Glutamatergic neuron (in vitro differentiated cells): ENCODE data around the gene NUP210. TPM values are rescaled to one million over a fixed set of nuclear protein-coding genes. Genes with fewer than 3 reads are reported as not detected.

Source experiments
- DNase-seq: peaks from one replicate; pipeline ENCODE4 v3.0.0; 2022
- H3K27ac Mint-ChIP-seq: one replicate; pipeline ENCODE4 v1.8.0; 2020; ENCODE audit warnings: mild to moderate bottlenecking, mixed read lengths, inconsistent platforms; ENCODE audit not compliant: unreplicated experiment
- H3K27me3 Mint-ChIP-seq: one replicate; pipeline ENCODE4 v1.8.0; 2020; ENCODE audit warnings: mild to moderate bottlenecking, moderate library complexity, mixed read lengths, inconsistent platforms; ENCODE audit not compliant: unreplicated experiment
- H3K36me3 Mint-ChIP-seq: one replicate; pipeline ENCODE4 v1.8.0; 2020; ENCODE audit warnings: mild to moderate bottlenecking, mixed read lengths, inconsistent platforms; ENCODE audit not compliant: unreplicated experiment
- H3K4me1 Mint-ChIP-seq: one replicate; pipeline ENCODE4 v1.8.0; 2020; ENCODE audit warnings: mild to moderate bottlenecking, low read depth, mixed read lengths, inconsistent platforms; ENCODE audit not compliant: unreplicated experiment
- H3K4me3 Mint-ChIP-seq: one replicate; pipeline ENCODE4 v1.8.0; 2020; ENCODE audit warnings: mild to moderate bottlenecking, mixed read lengths, inconsistent platforms; ENCODE audit not compliant: unreplicated experiment
- H3K9me3 Mint-ChIP-seq: one replicate; pipeline ENCODE4 v1.8.0; 2020; ENCODE audit warnings: mild to moderate bottlenecking, moderate library complexity, mixed read lengths, inconsistent platforms; ENCODE audit not compliant: unreplicated experiment
- CTCF ChIP-seq: fragments of 200-600 bp; sonication (generic); IDR thresholded peaks from one replicate; pipeline ENCODE4 v1.5.0; 2021; ENCODE audit not compliant: partially characterized antibody, unreplicated experiment
- long read RNA-seq: library from polyadenylated mRNA; unstranded; transcript quantifications from one replicate; pipeline ENCODE4 v2.0.0, GENCODE V29; 2020; ENCODE audit not compliant: unreplicated experiment
- total RNA-seq: library from RNA; stranded (reverse); fragmentation: NEBNext Ultra II Directional; extraction: Animal tissue kit (Norgen Biotek cat#: 25700); gene quantifications from one replicate; pipeline ENCODE4 v1.2.1, GENCODE V29; 2021; ENCODE audit not compliant: unreplicated experiment

Gene NUP210
- total RNA-seq, result 2.4 TPM
- long read RNA-seq, partial matches to known transcripts, result 0 of 1 reads
- long read RNA-seq, other reads (novel, unspliced or antisense), result 1 of 1 reads

- peak; percentile 55 for DNase-seq
- H3K27ac Mint-ChIP-seq, result no peak within 1 kb of the TSS
Observed at GRCh38 chr3:13420045-13420830, at the start of gene NUP210. Gene NUP210 (minus strand): TSS chr3:13420322. CDS start chr3:13420226, 96 bp downstream.

GRCh38 chr3:13466781-13467180 is 46.7 kb upstream of the NUP210 start:
- DNase-seq, result no peak
- TF ChIP-seq CTCF, result no peak
- Mint-ChIP-seq H3K36me3 (no peaks in the 10 kb centered on the region), H3K4me3 (no peak overlapping the region), H3K4me1 (peaks cover 12% of the 10 kb centered on the region), H3K27me3 (peaks cover 3% of the 10 kb centered on the region), H3K9me3 (peaks cover 7% of the 10 kb centered on the region), H3K27ac (no peak overlapping the region)

More at GRCh38 chr3:13420045-13420830, at the start of gene NUP210:
- H3K4me3 Mint-ChIP-seq, result peak within 1 kb of the TSS; percentile 61
- H3K27me3 Mint-ChIP-seq, result peaks cover 9% of the 10 kb centered on the region
- no peaks in the 10 kb centered on the region for H3K36me3 Mint-ChIP-seq
- TF ChIP-seq CTCF, result no peak
- H3K9me3 Mint-ChIP-seq, result peaks cover 1% of the 10 kb centered on the region
- H3K4me1 Mint-ChIP-seq, result no peaks in the 10 kb centered on the region

GRCh38 chr3:13465236-13465873 is 45.2 kb upstream of the NUP210 start:
- peaks cover 7% of the 10 kb centered on the region for H3K9me3 Mint-ChIP-seq
- peaks cover 8% of the 10 kb centered on the region for H3K4me1 Mint-ChIP-seq
- DNase-seq, result no peak
- peak overlapping the region; percentile 83 for H3K4me3 Mint-ChIP-seq
- peak overlapping the region; percentile 93 for H3K27ac Mint-ChIP-seq
- TF ChIP-seq CTCF, result no peak
- no peaks in the 10 kb centered on the region for H3K36me3 Mint-ChIP-seq
- peaks cover 3% of the 10 kb centered on the region for H3K27me3 Mint-ChIP-seq

GRCh38 chr3:13463618-13464400 is 43.7 kb upstream of the NUP210 start:
- peaks cover 14% of the 10 kb centered on the region for H3K4me1 Mint-ChIP-seq
- peaks cover 3% of the 10 kb centered on the region for H3K27me3 Mint-ChIP-seq
- no peak overlapping the region for H3K4me3 Mint-ChIP-seq

More at GRCh38 chr3:13463618-13464400, 43.7 kb upstream of the NUP210 start:
- no peak for DNase-seq
- Mint-ChIP-seq H3K36me3 (no peaks in the 10 kb centered on the region), H3K9me3 (peaks cover 7% of the 10 kb centered on the region), H3K27ac (no peak overlapping the region)
- no peak for TF ChIP-seq CTCF
